Neutrophil (primary cell): ENCODE measurements around the gene POC5.
"Not testable (repeated sequence)": the region's sequence is repeated elsewhere in the genome, so short reads cannot be mapped to it uniquely, and the experiment has no call there.

ENCODE experiments used
- H3K27ac ChIP-seq: fragments of 200-600 bp; sonication (generic); 2 replicates; pipeline ENCODE4 v1.5.1; 2016; ENCODE audit warnings: mild to moderate bottlenecking, moderate library complexity
- H3K27me3 ChIP-seq: fragments of 200-600 bp; sonication (generic); 2 replicates; pipeline ENCODE4 v1.6.0; 2016; ENCODE audit warnings: mild to moderate bottlenecking
- H3K36me3 ChIP-seq: fragments of 200-600 bp; sonication (generic); 2 replicates; pipeline ENCODE4 v1.5.1; 2017
- H3K4me1 ChIP-seq, 2 experiments: fragments of 200-600 bp in 1 of 2; sonication (generic) in 1 of 2; 1 replicate in 1 of 2; 2 replicates in 1 of 2; pipeline versions ENCODE4 v1.5.1 to v1.6.1; 2013 to 2016; ENCODE audit warnings: low read depth in 1 of 2, low read length in 1 of 2, mild to moderate bottlenecking in 1 of 2, moderate library complexity in 1 of 2; ENCODE audit not compliant: control insufficient read depth in 1 of 2, insufficient read depth in 1 of 2
- H3K4me3 ChIP-seq, 2 experiments: fragments of 200-600 bp in 1 of 2; sonication (generic) in 1 of 2; 1 replicate in 1 of 2; 2 replicates in 1 of 2; pipeline ENCODE4 v1.5.1; 2013 to 2016; ENCODE audit warnings: low read depth in 1 of 2, low read length in 1 of 2, mild to moderate bottlenecking in 1 of 2, moderate library complexity in 1 of 2
- H3K9me3 ChIP-seq: fragments of 200-600 bp; sonication (generic); 2 replicates; pipeline ENCODE4 v1.5.1; 2016
- CTCF ChIP-seq: fragments of 200-600 bp; sonication (generic); IDR thresholded peaks from 2 replicates; pipeline ENCODE4 v1.5.1; 2016; ENCODE audit warnings: antibody characterized with exemption

POC5 gene

GRCh38 chr5:75744355-75744754, 27.1 kb upstream of the POC5 start:
- H3K27me3 ChIP-seq = no peaks in the 10 kb centered on the region
- no peaks in the 10 kb centered on the region for H3K4me1 ChIP-seq
- no peak for TF ChIP-seq CTCF
- H3K27ac ChIP-seq = no peak overlapping the region
- no peaks in the 10 kb centered on the region for H3K36me3 ChIP-seq
- no peak overlapping the region for H3K4me3 ChIP-seq
- H3K9me3 ChIP-seq = no peaks in the 10 kb centered on the region

GRCh38 chr5:75736273-75736672, 19.0 kb upstream of the POC5 start:
- H3K9me3 ChIP-seq = no peaks in the 10 kb centered on the region
- no peaks in the 10 kb centered on the region for H3K36me3 ChIP-seq
- no peak for TF ChIP-seq CTCF
- no peak overlapping the region for H3K27ac ChIP-seq
- H3K4me3 ChIP-seq = no peak overlapping the region
- no peaks in the 10 kb centered on the region for H3K27me3 ChIP-seq
- H3K4me1 ChIP-seq = no peaks in the 10 kb centered on the region

- Histone ChIP-seq H3K27ac (no peak overlapping the region), H3K9me3 (no peaks in the 10 kb centered on the region), H3K36me3 (no peaks in the 10 kb centered on the region), H3K4me3 (no peak overlapping the region), H3K4me1 (no peaks in the 10 kb centered on the region), H3K27me3 (no peaks in the 10 kb centered on the region)
- no peak for TF ChIP-seq CTCF
These were observed 17.9 kb upstream of the POC5 start for GRCh38 chr5:75734913-75735789.

GRCh38 chr5:75733767-75734166, 16.5 kb upstream of the POC5 start:
- H3K27me3 ChIP-seq = no peaks in the 10 kb centered on the region
- H3K4me3 ChIP-seq = no peak overlapping the region
- H3K9me3 ChIP-seq = no peaks in the 10 kb centered on the region
- no peak for TF ChIP-seq CTCF
- H3K36me3 ChIP-seq = no peaks in the 10 kb centered on the region
- H3K27ac ChIP-seq = no peak overlapping the region
- no peaks in the 10 kb centered on the region for H3K4me1 ChIP-seq

GRCh38 chr5:75731515-75731914, 14.3 kb upstream of the POC5 start:
- H3K9me3 ChIP-seq, H3K27me3 ChIP-seq, H3K4me1 ChIP-seq, H3K36me3 ChIP-seq, H3K4me3 ChIP-seq, H3K27ac ChIP-seq: not testable (repeated sequence)

GRCh38 chr5:75729321-75729720, 12.1 kb upstream of the POC5 start:
- H3K4me3 ChIP-seq = no peak overlapping the region
- no peaks in the 10 kb centered on the region for H3K9me3 ChIP-seq
- TF ChIP-seq CTCF = no peak
- no peak overlapping the region for H3K27ac ChIP-seq
- H3K27me3 ChIP-seq = no peaks in the 10 kb centered on the region
- no peaks in the 10 kb centered on the region for H3K4me1 ChIP-seq
- no peaks in the 10 kb centered on the region for H3K36me3 ChIP-seq
